HG02763 (cell line): ENCODE measurements around the gene XRCC6.
"Not testable (repeated sequence)": the region's sequence is repeated elsewhere in the genome, so short reads cannot be mapped to it uniquely, and the experiment has no call there.

Source experiments
- ATAC-seq: cut with Tn5 transposase; IDR thresholded peaks from one replicate; pipeline ENCODE4 v1.9.1; 2021; ENCODE audit warnings: mild to moderate bottlenecking, moderate library complexity; ENCODE audit not compliant: unreplicated experiment

XRCC6 gene

DNA sequence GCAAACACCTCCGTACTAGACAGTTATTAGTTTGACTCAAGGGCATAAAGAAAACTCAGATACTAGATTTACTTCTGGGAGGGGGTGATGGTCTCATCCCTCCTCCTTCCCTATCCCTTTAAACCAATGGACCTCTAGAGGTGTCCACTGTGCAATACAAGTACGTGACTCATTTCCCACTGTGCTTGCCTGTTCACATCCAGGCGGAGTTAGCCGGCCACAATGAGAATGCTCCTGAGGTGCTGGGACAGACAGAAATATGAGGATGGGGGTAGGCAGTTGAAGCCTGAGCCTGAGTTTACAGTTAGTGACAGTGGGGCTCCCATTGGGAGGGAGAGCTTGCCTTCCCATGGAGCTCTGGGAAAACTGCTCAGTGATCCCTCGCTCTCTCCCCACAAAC is 23.0 kb upstream of the XRCC6 start:
- no peak for ATAC-seq

GRCh38 chr22:41598891-41599635 is 22.0 kb upstream of the XRCC6 start:
- no peak for ATAC-seq

DNA sequence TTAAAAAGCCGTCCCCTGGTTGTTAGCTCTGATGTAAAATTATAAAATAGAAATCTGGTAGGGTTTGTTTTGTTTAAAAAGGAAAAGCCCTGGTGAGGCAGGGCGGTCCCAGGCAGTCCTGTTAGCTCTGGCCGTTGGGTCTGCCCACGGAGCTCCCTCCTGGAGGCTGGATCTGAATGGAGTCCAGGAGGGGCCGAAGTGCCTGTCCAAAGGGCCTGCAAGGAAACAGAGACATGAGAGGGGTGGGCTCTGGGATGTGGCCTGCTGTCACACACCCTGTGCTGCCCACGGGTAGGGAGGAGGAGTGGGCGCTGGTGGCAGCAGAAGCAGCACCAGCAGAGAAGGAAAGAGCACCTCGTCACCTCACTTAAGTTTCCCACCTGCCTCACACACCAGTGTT is 20.1 kb upstream of the XRCC6 start:
- no peak for ATAC-seq

- ATAC-seq: peak; percentile 48
These were observed 17.2 kb upstream of the XRCC6 start for GRCh38 chr22:41603873-41604332.

GRCh38 chr22:41608386-41608785 is 12.7 kb upstream of the XRCC6 start:
- ATAC-seq: no peak

DNA sequence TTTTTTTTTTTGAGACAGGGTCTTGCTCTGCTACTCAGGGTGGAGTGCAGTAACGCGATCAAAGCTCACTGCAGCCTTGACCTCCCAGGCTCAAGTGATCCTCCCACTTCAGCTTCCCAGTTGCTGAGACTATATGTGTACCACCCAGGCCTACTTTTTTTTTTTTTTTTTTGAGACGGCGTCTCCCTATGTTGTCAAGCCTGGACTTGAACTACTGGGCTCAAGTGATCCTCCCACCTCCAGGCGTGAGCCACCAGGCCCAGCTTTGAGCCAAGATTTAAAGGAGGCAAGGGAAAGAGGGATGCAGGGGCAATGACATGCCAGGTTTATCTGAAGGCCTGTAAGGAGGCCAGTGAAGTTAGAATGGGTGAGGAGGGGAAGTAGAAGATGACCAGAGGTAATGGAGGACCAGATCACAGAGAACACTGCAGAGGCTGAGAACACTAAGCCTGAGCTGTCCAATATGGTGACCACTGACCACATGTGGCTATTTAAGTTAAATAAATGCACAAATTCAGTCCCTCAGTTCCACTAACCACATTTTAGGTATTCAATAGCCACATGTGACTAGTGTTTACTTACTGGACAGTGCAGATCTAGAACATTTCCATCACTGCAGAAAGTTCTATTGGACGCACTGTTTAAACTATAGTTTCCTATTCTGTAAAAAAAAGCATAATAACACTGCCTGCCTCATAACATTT is 8.3 kb upstream of the XRCC6 start:
- no peak for ATAC-seq

GRCh38 chr22:41613456-41613855 is 7.6 kb upstream of the XRCC6 start:
- no peak for ATAC-seq

- no peak for ATAC-seq
These were observed 1.0 kb upstream of the XRCC6 start for GRCh38 chr22:41619979-41620588.

DNA sequence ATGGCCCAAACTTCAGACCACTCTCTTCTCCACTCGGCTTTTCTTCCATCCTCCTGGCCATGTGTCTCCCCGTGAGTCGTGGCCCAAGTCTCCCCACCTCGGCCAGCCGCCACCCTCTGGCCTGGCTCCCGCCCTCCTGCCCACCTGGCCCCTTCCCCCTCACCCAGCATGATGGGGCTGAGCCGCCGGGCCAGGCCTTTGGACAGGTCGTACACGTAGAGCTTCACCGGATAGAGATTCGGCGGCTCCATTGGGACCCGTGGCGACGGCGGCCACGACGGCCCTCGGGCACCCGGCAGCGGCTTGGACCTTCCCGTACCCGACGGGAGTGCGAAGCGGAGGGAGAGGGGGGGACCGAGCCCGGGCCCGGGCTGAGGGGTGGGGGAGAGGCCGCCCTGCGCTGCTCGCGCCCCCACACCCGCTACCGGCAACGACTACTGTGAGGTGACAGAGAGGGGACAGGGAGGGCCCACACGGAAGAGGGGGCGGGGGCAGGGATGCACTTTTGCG is 451 bp upstream of the XRCC6 start, which contains the start of gene DESI1:
Gene DESI1 (minus strand): TSS at position 455 of the 510 bp plus-strand sequence. CDS start 204 bp downstream, at position 251.
- ATAC-seq: no peak

GRCh38 chr22:41621911-41622179 is 750 bp downstream of the XRCC6 start:
- ATAC-seq: no peak

- ATAC-seq: no peak
These were observed 4.5 kb downstream of the XRCC6 start for GRCh38 chr22:41625577-41625976.

- not testable (repeated sequence) for ATAC-seq
These were observed 10.0 kb downstream of the XRCC6 start for GRCh38 chr22:41631115-41631514.

GRCh38 chr22:41631615-41632014 is 10.5 kb downstream of the XRCC6 start:
- not testable (repeated sequence) for ATAC-seq

DNA sequence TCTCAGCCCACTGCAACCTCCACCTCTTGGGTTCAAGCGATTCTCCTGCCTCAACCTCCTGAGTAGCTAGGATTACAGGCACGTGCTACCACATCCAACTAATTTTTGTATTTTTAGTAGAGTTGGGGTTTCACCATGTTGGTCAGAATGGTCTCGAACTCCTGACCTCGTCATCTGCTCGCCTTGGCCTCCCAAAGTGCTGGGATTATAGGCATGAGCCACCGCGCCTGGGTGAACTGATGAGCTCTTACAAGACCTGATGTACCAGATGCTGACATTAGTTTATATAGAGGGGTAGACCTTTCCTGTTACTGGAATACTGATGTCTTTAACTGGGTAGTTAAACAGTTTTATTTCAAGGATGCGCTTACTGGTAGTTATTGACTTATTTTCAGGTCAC is 13.5 kb downstream of the XRCC6 start:
- not testable (repeated sequence) for ATAC-seq

- ATAC-seq: no peak
These were observed 15.4 kb downstream of the XRCC6 start for GRCh38 chr22:41636467-41636866.

DNA sequence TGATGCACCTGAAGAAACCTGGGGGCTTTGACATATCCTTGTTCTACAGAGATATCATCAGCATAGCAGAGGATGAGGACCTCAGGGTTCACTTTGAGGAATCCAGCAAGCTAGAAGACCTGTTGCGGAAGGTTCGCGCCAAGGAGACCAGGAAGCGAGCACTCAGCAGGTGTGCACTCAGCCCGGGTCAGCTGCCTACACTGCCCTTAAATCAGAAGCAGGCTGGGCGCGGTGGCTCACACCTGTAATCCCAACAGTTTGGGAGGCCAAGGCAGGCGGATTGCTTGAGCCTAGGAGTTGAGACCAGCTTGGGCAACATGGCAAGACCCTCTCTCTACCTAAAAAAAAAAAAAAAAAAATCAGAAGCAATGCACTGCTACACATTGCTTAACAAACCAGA is 16.5 kb downstream of the XRCC6 start:
- not testable (repeated sequence) for ATAC-seq

DNA sequence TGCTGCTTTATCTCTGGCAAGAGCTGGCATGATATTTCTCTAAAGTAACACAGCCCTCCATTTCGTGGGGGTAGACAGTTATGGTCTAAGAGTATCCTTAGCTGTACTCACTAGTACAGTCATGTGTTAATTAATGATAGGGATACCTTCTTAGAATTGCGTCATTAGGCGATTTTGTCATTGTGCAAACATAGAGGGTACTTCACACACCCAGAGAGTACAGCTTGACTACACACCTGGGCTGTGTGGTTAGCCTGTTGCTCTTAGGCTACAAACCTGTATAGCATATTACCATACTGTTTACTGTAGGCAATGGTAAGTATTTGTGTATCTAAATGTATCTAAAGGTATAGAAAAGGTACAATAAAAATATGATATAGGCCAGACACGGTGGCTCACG is 17.0 kb downstream of the XRCC6 start:
- no peak for ATAC-seq

DNA sequence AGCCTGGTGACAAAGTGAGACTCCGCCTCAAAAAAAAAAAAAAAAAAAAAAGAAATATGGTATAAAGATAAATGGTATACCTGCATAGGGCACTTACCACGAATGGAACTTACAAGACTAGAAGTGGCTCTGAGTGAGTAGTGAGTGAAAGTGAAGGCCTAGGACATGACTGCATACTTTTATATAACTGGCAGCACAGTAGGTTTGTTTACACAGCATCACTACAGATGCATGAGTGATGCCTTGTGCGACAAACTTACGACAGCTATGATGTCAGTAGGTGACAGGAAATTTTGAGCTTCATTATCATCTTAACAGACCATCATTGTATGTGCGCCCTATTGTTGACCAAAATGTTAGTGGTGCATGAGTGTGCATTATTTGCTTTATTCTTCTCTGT is 17.7 kb downstream of the XRCC6 start:
- ATAC-seq: no peak

GRCh38 chr22:41641854-41642253 is 20.8 kb downstream of the XRCC6 start:
- no peak for ATAC-seq

DNA sequence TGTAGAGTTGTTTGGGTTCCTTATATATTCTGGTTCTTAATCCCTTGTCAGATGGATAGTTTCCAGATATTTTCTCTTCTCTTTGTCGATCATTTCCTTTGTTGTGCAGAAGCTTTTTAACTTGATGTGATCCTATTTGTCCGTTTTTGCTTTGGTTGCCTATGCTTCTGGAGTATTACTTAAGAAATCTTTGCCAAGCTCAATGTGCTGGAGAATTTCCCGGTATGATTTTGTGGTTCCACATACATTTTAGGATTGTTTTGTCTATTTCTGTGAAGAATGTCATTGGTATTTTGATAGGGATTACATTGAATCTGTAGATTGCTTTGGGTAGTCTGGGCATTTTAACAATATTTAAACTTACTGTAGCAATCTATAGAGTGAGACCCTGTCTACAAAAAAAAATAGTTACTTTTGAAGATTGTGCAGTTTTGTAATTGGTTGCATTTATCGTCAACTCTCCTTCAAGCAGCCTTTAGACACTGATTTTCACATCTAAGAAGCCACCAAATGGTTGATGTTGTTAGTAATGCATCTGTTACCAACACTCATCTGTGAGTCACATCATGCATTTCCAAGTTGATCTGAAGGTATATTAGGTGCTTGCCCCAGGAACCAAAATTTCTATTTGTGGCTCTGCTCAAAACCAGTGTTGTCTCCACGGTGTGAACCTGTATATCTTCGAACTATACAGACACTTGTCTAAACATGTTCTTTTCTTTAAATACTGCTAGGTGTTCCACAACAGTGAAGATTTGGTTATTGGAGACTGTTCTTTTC is 21.4 kb downstream of the XRCC6 start:
- ATAC-seq: no peak

GRCh38 chr22:41647771-41648170 is 26.7 kb downstream of the XRCC6 start:
- ATAC-seq: no peak
